Activated CD8-positive, alpha-beta T cell treated with anti-CD3 and anti-CD28 coated beads for 36 hours (primary cell): Measurements from ENCODE around the gene HLA-DRA. TPM values are rescaled to one million over a fixed set of nuclear protein-coding genes. Genes with fewer than 3 reads are reported as not detected.
"Not testable (repeated sequence)": the region's sequence is repeated elsewhere in the genome, so short reads cannot be mapped to it uniquely, and the experiment has no call there.

Source experiments
- ATAC-seq: fragments of 200-7000 bp; cut with Tn5 transposase; one replicate; pipeline ENCODE4 v1.10.0; 2021; ENCODE audit warnings: mild to moderate bottlenecking, moderate library complexity
- CTCF ChIA-PET: fragments of 350-600 bp; sonication (Branson Sonifier 250); formaldehyde crosslinking; loops from one replicate; lab custom pipeline; 2021; ENCODE audit warnings: antibody characterized with exemption; lab: Charles Lee
- POLR2A ChIA-PET: fragments of 350-600 bp; sonication (Branson Sonifier 250); formaldehyde crosslinking; loops from one replicate; lab custom pipeline; 2021; ENCODE audit warnings: antibody characterized with exemption; lab: Charles Lee
- DNase-seq: peaks from one replicate; pipeline ENCODE4 v3.0.0-alpha.2; 2020
- H3K27ac Mint-ChIP-seq: one replicate; pipeline ENCODE4 v1.8.0; 2021; ENCODE audit warnings: mild to moderate bottlenecking, mixed read lengths
- H3K27me3 Mint-ChIP-seq: one replicate; pipeline ENCODE4 v1.8.0; 2021; ENCODE audit warnings: mixed read lengths
- H3K36me3 Mint-ChIP-seq: one replicate; pipeline ENCODE4 v1.8.0; 2021; ENCODE audit warnings: low read depth, mixed read lengths
- H3K4me1 Mint-ChIP-seq: one replicate; pipeline ENCODE4 v1.8.0; 2021; ENCODE audit warnings: low read depth, mixed read lengths
- H3K4me3 Mint-ChIP-seq: one replicate; pipeline ENCODE4 v1.8.0; 2021; ENCODE audit warnings: mild to moderate bottlenecking, moderate library complexity, mixed read lengths
- H3K9me3 Mint-ChIP-seq: one replicate; pipeline ENCODE4 v1.8.0; 2021; ENCODE audit warnings: mixed read lengths
- intact Hi-C: fragments of 100-400 bp; cut with micrococcal nuclease; formaldehyde crosslinking; loops from one replicate; pipeline ENCODE4 v1.10.0; 2022
- total RNA-seq, 2 experiments: library from RNA; stranded (reverse); gene quantifications; one replicate each; pipeline ENCODE4 v1.2.3, GENCODE V29; 2021
- TF ChIP-seq, protein P1 (sequence below): fragments of 200-600 bp; IDR thresholded peaks from one replicate; pipeline ENCODE4 v1.8.0; 2022; ENCODE audit warnings: antibody characterized with exemption, mild to moderate bottlenecking

Gene HLA-DRA
- total RNA-seq, 2 experiments from 2014 or later, result 8.6 to 9.2 TPM

DNA sequence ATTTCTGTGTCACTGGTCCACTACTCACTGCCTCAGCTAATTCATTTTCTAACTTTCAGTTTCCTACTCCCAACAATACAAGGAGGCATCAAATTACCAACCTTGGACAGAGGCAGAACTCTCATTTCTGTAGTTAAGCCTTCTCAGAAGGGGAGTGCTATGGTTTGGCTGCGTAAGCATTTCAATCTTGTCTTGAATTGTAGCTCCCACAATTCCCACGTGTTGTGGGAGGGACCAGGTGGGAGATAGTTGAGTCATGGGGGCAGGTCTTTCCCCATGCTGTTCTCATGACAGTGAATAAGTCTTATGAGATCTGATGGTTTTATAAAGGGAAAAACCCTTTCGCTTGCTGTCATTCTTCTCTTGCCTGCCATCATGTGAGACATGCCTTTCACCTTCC, 22.9 kb downstream of the HLA-DRA start:
- peaks cover 8% of the 10 kb centered on the region for H3K9me3 Mint-ChIP-seq
- H3K27me3 Mint-ChIP-seq, result peaks cover 47% of the 10 kb centered on the region
- H3K4me3 Mint-ChIP-seq, result no peak overlapping the region
- TF ChIP-seq, protein P1, sequence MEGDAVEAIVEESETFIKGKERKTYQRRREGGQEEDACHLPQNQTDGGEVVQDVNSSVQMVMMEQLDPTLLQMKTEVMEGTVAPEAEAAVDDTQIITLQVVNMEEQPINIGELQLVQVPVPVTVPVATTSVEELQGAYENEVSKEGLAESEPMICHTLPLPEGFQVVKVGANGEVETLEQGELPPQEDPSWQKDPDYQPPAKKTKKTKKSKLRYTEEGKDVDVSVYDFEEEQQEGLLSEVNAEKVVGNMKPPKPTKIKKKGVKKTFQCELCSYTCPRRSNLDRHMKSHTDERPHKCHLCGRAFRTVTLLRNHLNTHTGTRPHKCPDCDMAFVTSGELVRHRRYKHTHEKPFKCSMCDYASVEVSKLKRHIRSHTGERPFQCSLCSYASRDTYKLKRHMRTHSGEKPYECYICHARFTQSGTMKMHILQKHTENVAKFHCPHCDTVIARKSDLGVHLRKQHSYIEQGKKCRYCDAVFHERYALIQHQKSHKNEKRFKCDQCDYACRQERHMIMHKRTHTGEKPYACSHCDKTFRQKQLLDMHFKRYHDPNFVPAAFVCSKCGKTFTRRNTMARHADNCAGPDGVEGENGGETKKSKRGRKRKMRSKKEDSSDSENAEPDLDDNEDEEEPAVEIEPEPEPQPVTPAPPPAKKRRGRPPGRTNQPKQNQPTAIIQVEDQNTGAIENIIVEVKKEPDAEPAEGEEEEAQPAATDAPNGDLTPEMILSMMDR, result no peak
- peaks cover 7% of the 10 kb centered on the region for H3K4me1 Mint-ChIP-seq
- H3K36me3 Mint-ChIP-seq, result peaks cover 2% of the 10 kb centered on the region
- ChIA-PET POLR2A (interaction anchor here (1.1 kb wide), 1 partner anchor 17 kb away, joined by 3 read pairs; no protein-coding TSS in a partner anchor), CTCF (interaction anchor here (0.8 to 1.4 kb wide), 5 partner anchors 9 to 376 kb away, joined by 3 to 4 read pairs (median 3); partner anchors contain the start of gene TAP2)
- DNase-seq (peak; percentile 80), ATAC-seq (peak; percentile 95)
- intact Hi-C loops, result no loop called here
- H3K27ac Mint-ChIP-seq, result no peak overlapping the region

- H3K4me3 Mint-ChIP-seq, H3K36me3 Mint-ChIP-seq, ATAC-seq, H3K4me1 Mint-ChIP-seq, intact Hi-C loops, CTCF ChIA-PET, H3K27ac Mint-ChIP-seq, DNase-seq, POLR2A ChIA-PET, H3K9me3 Mint-ChIP-seq: not testable (repeated sequence)
- peaks cover 30% of the 10 kb centered on the region for H3K27me3 Mint-ChIP-seq
Observed at GRCh38 chr6:32467743-32468503, 28.2 kb downstream of the HLA-DRA start.

GRCh38 chr6:32472781-32473375, 33.2 kb downstream of the HLA-DRA start:
- H3K4me3 Mint-ChIP-seq, result no peak overlapping the region
- no peak overlapping the region for H3K27ac Mint-ChIP-seq

DNA sequence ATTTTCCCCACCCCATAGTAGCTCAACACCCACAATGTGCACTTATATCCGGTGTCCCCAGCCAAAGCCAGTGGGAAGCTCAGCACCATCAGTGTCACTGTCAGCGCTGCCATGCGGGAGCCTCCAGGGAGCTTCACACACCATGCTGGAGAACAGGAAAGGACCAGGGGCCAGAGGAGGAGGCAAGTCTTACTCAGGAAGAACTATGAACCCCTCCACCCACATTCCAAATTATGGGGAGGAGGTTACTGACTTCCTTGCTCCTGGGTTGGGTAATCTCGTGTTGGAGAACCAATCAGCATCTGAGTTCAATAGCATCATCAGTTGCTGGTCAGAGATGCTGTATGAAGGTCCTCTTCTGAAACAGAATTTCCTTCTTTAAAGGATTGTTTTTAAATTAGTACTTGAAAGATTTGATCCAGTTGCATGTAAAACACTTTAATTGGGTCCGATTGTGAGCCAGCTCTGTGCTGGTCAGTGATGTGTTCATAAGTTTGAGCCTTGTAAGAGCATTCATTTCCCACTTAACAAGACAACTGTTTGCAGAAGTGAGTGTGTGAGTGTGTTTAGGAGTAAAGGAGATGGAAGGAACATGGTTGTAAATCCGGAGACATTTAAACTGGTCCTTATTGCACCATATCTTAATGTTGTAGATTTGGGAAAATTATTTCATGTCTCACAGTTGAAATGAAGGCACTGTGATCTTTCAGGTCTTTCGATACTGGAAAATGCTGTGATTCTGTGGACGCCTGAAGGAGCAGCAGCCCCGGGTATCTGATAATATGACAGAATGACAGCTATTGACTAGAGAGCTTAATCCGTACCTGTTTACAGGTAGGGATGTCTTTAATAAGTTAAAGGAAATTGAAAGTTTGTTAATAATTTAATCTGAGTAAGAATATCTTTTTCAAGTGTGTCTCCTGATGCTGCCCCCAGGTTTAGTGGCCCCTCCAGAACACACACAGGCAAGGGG, 34.0 kb downstream of the HLA-DRA start:
- peaks cover 21% of the 10 kb centered on the region for H3K27me3 Mint-ChIP-seq
- intact Hi-C loops, H3K9me3 Mint-ChIP-seq, DNase-seq, H3K27ac Mint-ChIP-seq, H3K4me1 Mint-ChIP-seq, H3K36me3 Mint-ChIP-seq, POLR2A ChIA-PET, H3K4me3 Mint-ChIP-seq, CTCF ChIA-PET: not testable (repeated sequence)
- ATAC-seq, result peak; percentile 93

More at GRCh38 chr6:32472781-32473375, 33.2 kb downstream of the HLA-DRA start:
- peaks cover 22% of the 10 kb centered on the region for H3K27me3 Mint-ChIP-seq
- no peaks in the 10 kb centered on the region for H3K36me3 Mint-ChIP-seq
- intact Hi-C loops, result no loop called here
- no peaks in the 10 kb centered on the region for H3K4me1 Mint-ChIP-seq
- ChIA-PET POLR2A (no interaction called here), CTCF (no interaction called here)
- no peaks in the 10 kb centered on the region for H3K9me3 Mint-ChIP-seq
- TF ChIP-seq, protein P1, result no peak
- ATAC-seq (no peak), DNase-seq (no peak)

GRCh38 chr6:32475392-32476206, 35.9 kb downstream of the HLA-DRA start:
- Mint-ChIP-seq H3K9me3 (no peaks in the 10 kb centered on the region), H3K4me1 (no peaks in the 10 kb centered on the region), H3K27ac (no peak overlapping the region), H3K4me3 (no peak overlapping the region), H3K27me3 (peaks cover 21% of the 10 kb centered on the region), H3K36me3 (no peaks in the 10 kb centered on the region)
- TF ChIP-seq, protein P1, result no peak
- ChIA-PET POLR2A (no interaction called here), CTCF (no interaction called here)
- ATAC-seq (no peak), DNase-seq (no peak)
- intact Hi-C loops, result no loop called here
